Measurements from ENCODE around the gene CORIN.

CORIN gene

GRCh38 chr4:47860305-47860704, 22.4 kb upstream of the CORIN start:
- no peak for TF ChIP-seq PAX5 (IDR thresholded peaks at IDR 0.05; ENCODE audit: insufficient read depth, low read length, severe bottlenecking)
- TF ChIP-seq POU2F2 (IDR thresholded peaks at IDR 0.05; ENCODE audit: low read depth, low read length), result no peak
- no peak for TF ChIP-seq POLR2AphosphoS5 (IDR thresholded peaks at IDR 0.05; ENCODE audit: low read depth, low read length)
- no peak for TF ChIP-seq SPI1 (IDR thresholded peaks at IDR 0.05; ENCODE audit: low read depth, low read length)
- TF ChIP-seq POLR2A (IDR thresholded peaks at IDR 0.05; ENCODE audit: low read depth, low read length), result no peak
- no peak for DNase-seq (ENCODE audit: insufficient read length, low spot score)
- no peak for FAIRE-seq

GRCh38 chr4:47858006-47858405, 20.1 kb upstream of the CORIN start:
- no peak for TF ChIP-seq POU2F2 (IDR thresholded peaks at IDR 0.05; ENCODE audit: low read depth, low read length)
- TF ChIP-seq SPI1 (IDR thresholded peaks at IDR 0.05; ENCODE audit: low read depth, low read length), result no peak
- no peak for TF ChIP-seq PAX5 (IDR thresholded peaks at IDR 0.05; ENCODE audit: insufficient read depth, low read length, severe bottlenecking)
- TF ChIP-seq POLR2A (IDR thresholded peaks at IDR 0.05; ENCODE audit: low read depth, low read length), result no peak
- TF ChIP-seq POLR2AphosphoS5 (IDR thresholded peaks at IDR 0.05; ENCODE audit: low read depth, low read length), result no peak
- no peak for TF ChIP-seq TAF1 (IDR thresholded peaks at IDR 0.05; ENCODE audit: low read depth, low read length)
- DNase-seq (ENCODE audit: insufficient read length, low spot score), result no peak
- no peak for FAIRE-seq

DNA sequence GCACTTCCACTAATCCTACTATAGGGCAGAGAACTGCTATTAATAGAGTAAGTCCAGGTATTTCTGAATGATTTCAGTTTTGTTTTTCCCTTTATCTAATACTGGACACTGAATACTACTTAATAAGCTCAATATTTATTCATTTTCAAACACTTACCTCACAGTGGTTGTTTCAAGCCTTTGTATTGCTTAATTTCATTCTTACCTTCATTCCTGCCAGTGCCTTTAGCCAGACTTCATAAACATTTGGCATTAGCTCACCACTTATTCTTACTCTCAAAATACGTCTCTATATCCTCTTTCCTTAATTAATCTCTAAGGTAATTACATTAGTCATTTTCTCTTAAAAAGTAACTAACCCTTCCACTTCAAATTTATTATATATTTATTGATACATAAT, 18.8 kb upstream of the CORIN start:
- FAIRE-seq (no peak), DNase-seq (ENCODE audit: insufficient read length, low spot score) (no peak)
- TF ChIP-seq SPI1 (IDR thresholded peaks at IDR 0.05; ENCODE audit: low read depth, low read length) (no peak), TAF1 (IDR thresholded peaks at IDR 0.05; ENCODE audit: low read depth, low read length) (no peak), PAX5 (IDR thresholded peaks at IDR 0.05; ENCODE audit: insufficient read depth, low read length, severe bottlenecking) (no peak), POU2F2 (IDR thresholded peaks at IDR 0.05; ENCODE audit: low read depth, low read length) (no peak), POLR2A (IDR thresholded peaks at IDR 0.05; ENCODE audit: low read depth, low read length) (no peak), POLR2AphosphoS5 (IDR thresholded peaks at IDR 0.05; ENCODE audit: low read depth, low read length) (no peak)

GRCh38 chr4:47855350-47855749, 17.5 kb upstream of the CORIN start:
- no peak for DNase-seq (ENCODE audit: insufficient read length, low spot score)
- FAIRE-seq, result no peak
- TF ChIP-seq POLR2A (IDR thresholded peaks at IDR 0.05; ENCODE audit: low read depth, low read length), result no peak

GRCh38 chr4:47852136-47852535, 14.3 kb upstream of the CORIN start:
- FAIRE-seq, result no peak
- TF ChIP-seq POLR2AphosphoS5 (IDR thresholded peaks at IDR 0.05; ENCODE audit: low read depth, low read length), result no peak
- TF ChIP-seq SPI1 (IDR thresholded peaks at IDR 0.05; ENCODE audit: low read depth, low read length), result no peak
- TF ChIP-seq POLR2A (IDR thresholded peaks at IDR 0.05; ENCODE audit: low read depth, low read length), result no peak
- no peak for TF ChIP-seq TAF1 (IDR thresholded peaks at IDR 0.05; ENCODE audit: low read depth, low read length)
- TF ChIP-seq PAX5 (IDR thresholded peaks at IDR 0.05; ENCODE audit: insufficient read depth, low read length, severe bottlenecking), result no peak
- DNase-seq (ENCODE audit: insufficient read length, low spot score), result no peak

- FAIRE-seq, result no peak
- DNase-seq (ENCODE audit: insufficient read length, low spot score), result no peak
These were observed 11.6 kb upstream of the CORIN start for GRCh38 chr4:47849466-47849865.

DNA sequence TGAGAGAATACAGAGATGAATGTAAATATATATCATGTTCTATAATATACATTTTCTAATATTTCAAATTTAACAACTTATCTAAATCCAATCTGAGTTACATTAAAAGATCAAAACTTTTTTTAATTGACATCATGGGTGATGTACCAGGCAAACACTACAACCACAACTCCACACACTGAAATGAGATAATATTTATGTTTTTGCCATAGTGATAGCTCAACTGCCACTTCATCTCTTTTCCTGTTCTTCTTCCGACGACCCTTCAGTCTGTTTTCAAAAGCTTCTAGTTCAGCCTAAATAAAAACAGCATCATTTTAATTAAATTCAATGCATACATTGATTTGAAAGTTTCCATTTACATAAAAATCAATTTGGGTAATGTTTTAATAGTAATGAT, 10.2 kb upstream of the CORIN start:
- DNase-seq (ENCODE audit: insufficient read length, low spot score), result no peak
- TF ChIP-seq SPI1 (IDR thresholded peaks at IDR 0.05; ENCODE audit: low read depth, low read length) (no peak), POU2F2 (IDR thresholded peaks at IDR 0.05; ENCODE audit: low read depth, low read length) (no peak), PAX5 (IDR thresholded peaks at IDR 0.05; ENCODE audit: insufficient read depth, low read length, severe bottlenecking) (no peak), POLR2AphosphoS5 (IDR thresholded peaks at IDR 0.05; ENCODE audit: low read depth, low read length) (no peak), POLR2A (IDR thresholded peaks at IDR 0.05; ENCODE audit: low read depth, low read length) (no peak), TAF1 (IDR thresholded peaks at IDR 0.05; ENCODE audit: low read depth, low read length) (no peak)
- FAIRE-seq, result no peak

More at GRCh38 chr4:47849466-47849865, 11.6 kb upstream of the CORIN start:
- TF ChIP-seq POU2F2 (IDR thresholded peaks at IDR 0.05; ENCODE audit: low read depth, low read length) (no peak), TAF1 (IDR thresholded peaks at IDR 0.05; ENCODE audit: low read depth, low read length) (no peak), POLR2A (IDR thresholded peaks at IDR 0.05; ENCODE audit: low read depth, low read length) (no peak), SPI1 (IDR thresholded peaks at IDR 0.05; ENCODE audit: low read depth, low read length) (no peak), POLR2AphosphoS5 (IDR thresholded peaks at IDR 0.05; ENCODE audit: low read depth, low read length) (no peak), PAX5 (IDR thresholded peaks at IDR 0.05; ENCODE audit: insufficient read depth, low read length, severe bottlenecking) (no peak)

DNA sequence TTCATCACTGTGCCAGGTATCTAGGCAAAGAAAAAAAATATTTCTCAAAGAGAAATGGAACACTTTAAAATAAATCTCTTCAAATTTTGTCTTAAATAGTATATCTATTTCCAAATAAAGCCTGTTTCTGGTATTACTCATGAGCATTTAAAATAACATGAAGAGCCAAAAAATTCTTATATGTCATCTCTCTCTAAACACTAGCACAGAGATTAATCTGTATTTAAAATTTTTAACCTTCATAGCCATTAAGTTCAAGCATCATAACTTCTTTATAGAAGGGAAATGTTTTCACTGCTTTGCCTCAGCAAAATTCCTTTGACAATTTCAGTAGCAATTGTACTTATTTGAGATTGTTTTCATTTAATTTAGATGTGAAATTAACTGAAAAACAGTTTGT, 5.1 kb upstream of the CORIN start:
- no peak for TF ChIP-seq POLR2A (IDR thresholded peaks at IDR 0.05; ENCODE audit: low read depth, low read length)
- TF ChIP-seq PAX5 (IDR thresholded peaks at IDR 0.05; ENCODE audit: insufficient read depth, low read length, severe bottlenecking), result no peak
- TF ChIP-seq TAF1 (IDR thresholded peaks at IDR 0.05; ENCODE audit: low read depth, low read length), result no peak
- no peak for TF ChIP-seq SPI1 (IDR thresholded peaks at IDR 0.05; ENCODE audit: low read depth, low read length)
- TF ChIP-seq POLR2AphosphoS5 (IDR thresholded peaks at IDR 0.05; ENCODE audit: low read depth, low read length), result no peak
- TF ChIP-seq POU2F2 (IDR thresholded peaks at IDR 0.05; ENCODE audit: low read depth, low read length), result no peak
- DNase-seq (ENCODE audit: insufficient read length, low spot score), result no peak
- FAIRE-seq, result no peak

- no peak for TF ChIP-seq POLR2A (IDR thresholded peaks at IDR 0.05; ENCODE audit: low read depth, low read length)
- no peak for TF ChIP-seq TAF1 (IDR thresholded peaks at IDR 0.05; ENCODE audit: low read depth, low read length)
- TF ChIP-seq POLR2AphosphoS5 (IDR thresholded peaks at IDR 0.05; ENCODE audit: low read depth, low read length), result no peak
- no peak for TF ChIP-seq POU2F2 (IDR thresholded peaks at IDR 0.05; ENCODE audit: low read depth, low read length)
- TF ChIP-seq SPI1 (IDR thresholded peaks at IDR 0.05; ENCODE audit: low read depth, low read length), result no peak
- TF ChIP-seq PAX5 (IDR thresholded peaks at IDR 0.05; ENCODE audit: insufficient read depth, low read length, severe bottlenecking), result no peak
- FAIRE-seq, result no peak
These were observed 2.4 kb upstream of the CORIN start for GRCh38 chr4:47840291-47840690.

DNA sequence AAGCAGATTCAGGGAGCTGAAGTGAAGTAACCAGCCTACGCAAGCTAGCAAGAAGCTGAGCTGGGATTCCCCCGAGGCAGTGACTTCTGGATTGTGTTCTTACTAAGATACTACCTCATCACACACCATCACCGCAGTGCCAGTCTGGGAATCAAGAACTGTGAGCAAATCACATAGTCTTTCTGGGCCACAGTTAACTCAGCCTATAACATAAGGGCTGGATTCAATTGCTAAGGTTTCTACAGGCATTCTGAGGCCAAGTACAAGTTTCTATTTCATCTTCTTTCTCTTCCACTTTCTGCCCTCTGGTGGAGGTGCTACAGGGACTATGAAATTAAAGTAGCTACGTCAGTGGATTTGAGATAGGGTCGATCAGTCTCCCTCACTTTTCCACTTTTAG, 1.4 kb upstream of the CORIN start:
- TF ChIP-seq POU2F2 (IDR thresholded peaks at IDR 0.05; ENCODE audit: low read depth, low read length), result no peak
- no peak for TF ChIP-seq PAX5 (IDR thresholded peaks at IDR 0.05; ENCODE audit: insufficient read depth, low read length, severe bottlenecking)
- TF ChIP-seq SPI1 (IDR thresholded peaks at IDR 0.05; ENCODE audit: low read depth, low read length), result no peak
- TF ChIP-seq POLR2AphosphoS5 (IDR thresholded peaks at IDR 0.05; ENCODE audit: low read depth, low read length), result no peak
- no peak for TF ChIP-seq POLR2A (IDR thresholded peaks at IDR 0.05; ENCODE audit: low read depth, low read length)
- TF ChIP-seq TAF1 (IDR thresholded peaks at IDR 0.05; ENCODE audit: low read depth, low read length), result no peak
- DNase-seq (ENCODE audit: insufficient read length, low spot score) (peak; percentile 23), FAIRE-seq (peak; percentile 81)

More at GRCh38 chr4:47840291-47840690, 2.4 kb upstream of the CORIN start:
- no peak for DNase-seq (ENCODE audit: insufficient read length, low spot score)

Data from GM12891 (cell line).